Heart left ventricle (tissue), 16 donors: ENCODE results near the gene INTU. TPM values are rescaled to one million over a fixed set of nuclear protein-coding genes. Genes with fewer than 3 reads are reported as not detected.
"Not testable (repeated sequence)": the region's sequence is repeated elsewhere in the genome, so short reads cannot be mapped to it uniquely, and the experiment has no call there.

Experiments used
- ATAC-seq, 4 donors: fragments of 200-7000 bp; cut with Tn5 transposase; one replicate each; pipeline ENCODE4 v1.9.1; 2020 to 2022; ENCODE audit warnings: moderate library complexity in 4 of 4, mild to moderate bottlenecking in 3 of 4, moderate number of reproducible peaks in 1 of 4
- DNase-seq, 5 donors: peaks; one replicate each; pipeline ENCODE4 v3.0.0-alpha.2; 2020
- H3K27ac ChIP-seq, 12 donors: fragments of 200-600 bp; sonication (generic) in 4 of 12; one replicate each; pipeline versions ENCODE4 v1.5.0 to v1.8.0; 2016 to 2022; ENCODE audit warnings: mild to moderate bottlenecking in 2 of 12
- H3K27me3 ChIP-seq, 9 donors: fragments of 200-600 bp; sonication (generic) in 2 of 9; one replicate each; pipeline versions ENCODE4 v1.5.1 to v1.8.0; 2016 to 2022; ENCODE audit warnings: mild to moderate bottlenecking in 3 of 9
- H3K36me3 ChIP-seq, 9 donors: fragments of 200-600 bp; sonication (generic) in 2 of 9; one replicate each; pipeline versions ENCODE4 v1.5.0 to v1.8.0; 2018 to 2022; ENCODE audit warnings: mild to moderate bottlenecking in 2 of 9
- H3K4me1 ChIP-seq, 12 donors: fragments of 200-600 bp; sonication (generic) in 4 of 12; one replicate each; pipeline versions ENCODE4 v1.5.0 to v1.8.0; 2016 to 2022; ENCODE audit warnings: mild to moderate bottlenecking in 3 of 12
- H3K4me3 ChIP-seq, 12 donors: fragments of 200-600 bp; sonication (generic) in 4 of 12; one replicate each; pipeline versions ENCODE4 v1.5.0 to v1.8.0; 2017 to 2022; ENCODE audit warnings: mild to moderate bottlenecking in 9 of 12, moderate library complexity in 4 of 12
- H3K9me3 ChIP-seq, 12 donors: fragments of 200-600 bp; sonication (generic) in 4 of 12; one replicate each; pipeline versions ENCODE4 v1.5.0 to v1.8.0; 2016 to 2022; ENCODE audit warnings: mild to moderate bottlenecking in 1 of 12
- CTCF ChIP-seq, 12 donors: fragments of 200-600 bp; sonication (generic) in 4 of 12; IDR thresholded peaks; one replicate each; pipeline versions ENCODE4 v1.5.0 to v1.8.0; 2018 to 2022; ENCODE audit warnings: antibody characterized with exemption in 12 of 12, mild to moderate bottlenecking in 5 of 12
- POLR2A ChIP-seq, 2 donors: fragments of 450-650 bp; IDR thresholded peaks; one replicate each; pipeline ENCODE4 v1.6.1; 2017; ENCODE audit warnings: antibody characterized with exemption in 2 of 2, mild to moderate bottlenecking in 2 of 2, moderate library complexity in 2 of 2
- WGBS, 4 donors: extraction: QIAGEN DNeasy Blood & Tissue Kit in 2 of 4; methylation state at CpG; one replicate each; pipeline versions ENCODE4 v1.1.5 to v1.1.7; 2013 to 2018; 5-methylcytosine and 5-hydroxymethylcytosine counted together
- intact Hi-C, 10 donors: fragments of 100-400 bp; cut with DNase I; formaldehyde crosslinking; loops; one replicate each; pipeline versions ENCODE4 v1.11.1 to v1.14.2; 2022
- polyA plus RNA-seq, 2 donors: library from polyadenylated mRNA; stranded (reverse); fragments of 200-250 nt; gene quantifications; one replicate each; pipeline ENCODE4 v1.2.3, GENCODE V29; 2013
- total RNA-seq, 9 donors: library from RNA; depleted of rRNA in 2 of 9; stranded (reverse); fragments of >200 nt in 2 of 9; fragmentation: NEBNext Ultra II Directional in 3 of 9; extraction: Animal tissue kit (Norgen Biotek cat#: 25700) in 3 of 9; gene quantifications; one replicate each; pipeline versions ENCODE4 v1.1.0 to v1.2.4, GENCODE V29; 2016 to 2023
- donor health status: ischemic (EF 13 %, LVEDD 7.1; RV severe dilation, severe dysfunction).
- donor health status: healthy with polysubstance abuse.
- donor health status: DM: no; HTN: yes; CAD: no.
- donor health status: DM: no; HTN: no; CAD: no.
- donor health status: ischemic (EF 25% LVEDD 6.9; RV normal size, moderate dysfunction).
- donor health status: ischemic (EF 25% LVEDD 5.7; RV mildly dilated, moderate dysfunction).
- donor health status: healthy.
- donor health status: DM: yes; HTN: yes; CAD: no.
- donor health status: ischemic (EF 35%, LVEDD 5.7; RV mildly dilated, moderate dysfunction).
- donor health status: nonischemic (EF 11% LVEDD 7.7; RV severe dilation, severe dysfunction).
- donor health status: DM: yes; HTN: yes; CAD: no.
- donor health status: PGD.
- donor health status: ischemic (EF 29% LVEDD 5.4; RV normal size, mild dysfunction).
- donor health status: nonischemic (EF 23%, LVEDD 6.1; RV moderate dilation, normal function).

The INTU gene
- total and polyA plus RNA-seq, 11 donors, result 1.6 to 7.6 (median 3.7) TPM

GRCh38 chr4:127642169-127642568 lies 9.4 kb downstream of the INTU start:
- H3K27ac ChIP-seq, result no peak overlapping the region
- no peak for ATAC-seq
- H3K4me3 ChIP-seq, result peak overlapping the region in 3 of 12 donors; percentile 2 to 38 (median 37)
- no peak for TF ChIP-seq POLR2A (IDR thresholded peaks at IDR 0.05)
- no peak for TF ChIP-seq CTCF (IDR thresholded peaks at IDR 0.05)
- peaks cover 0 to 1% (median 0%) of the 10 kb centered on the region in 12 donors for H3K9me3 ChIP-seq
- peaks cover 0 to 16% (median 0%) of the 10 kb centered on the region in 12 donors for H3K4me1 ChIP-seq
- no peak for DNase-seq
- peaks cover 0 to 19% (median 7%) of the 10 kb centered on the region in 9 donors for H3K36me3 ChIP-seq
- H3K27me3 ChIP-seq, result no peaks in the 10 kb centered on the region
- intact Hi-C loops, result no loop called here

GRCh38 chr4:127643791-127644190 lies 11.0 kb downstream of the INTU start:
- TF ChIP-seq CTCF (IDR thresholded peaks at IDR 0.05) (no peak), POLR2A (IDR thresholded peaks at IDR 0.05) (no peak)
- ATAC-seq, result no peak
- no peak for DNase-seq
- 96 to 98% (median 96%) methylated on average over 4 of the region's 4 CpGs for WGBS, 4 donors
- Histone ChIP-seq H3K27ac (no peak overlapping the region), H3K4me3 (no peak overlapping the region), H3K36me3 (peaks cover 0 to 19% (median 7%) of the 10 kb centered on the region in 9 donors), H3K9me3 (peaks cover 0 to 4% (median 0%) of the 10 kb centered on the region in 12 donors), H3K27me3 (no peaks in the 10 kb centered on the region), H3K4me1 (peaks cover 0 to 16% (median 0%) of the 10 kb centered on the region in 12 donors)
- intact Hi-C loops, result no loop called here

- no peak for TF ChIP-seq POLR2A (IDR thresholded peaks at IDR 0.05)
- TF ChIP-seq CTCF (IDR thresholded peaks at IDR 0.05), result no peak
- H3K4me1 ChIP-seq, result peaks cover 0 to 3% (median 0%) of the 10 kb centered on the region in 12 donors
- no peaks in the 10 kb centered on the region for H3K27me3 ChIP-seq
- DNase-seq, result no peak
- intact Hi-C loops, result no loop called here
- H3K36me3 ChIP-seq, result peaks cover 0 to 21% (median 7%) of the 10 kb centered on the region in 9 donors
- WGBS, 4 donors, result 85 to 90% (median 87%) methylated on average over 3 of the region's 3 CpGs
- H3K4me3 ChIP-seq, result no peak overlapping the region
- H3K9me3 ChIP-seq, result peaks cover 0 to 4% (median 0%) of the 10 kb centered on the region in 12 donors
- H3K27ac ChIP-seq, result no peak overlapping the region
- no peak for ATAC-seq
Measured at GRCh38 chr4:127648061-127648460, 15.3 kb downstream of the INTU start.

- H3K4me3 ChIP-seq, ATAC-seq, DNase-seq, H3K27me3 ChIP-seq, H3K27ac ChIP-seq, intact Hi-C loops, H3K4me1 ChIP-seq, H3K9me3 ChIP-seq: not testable (repeated sequence)
- peaks cover 0 to 11% (median 0%) of the 10 kb centered on the region in 9 donors for H3K36me3 ChIP-seq
- WGBS, 4 donors, result 77 to 100% (median 95%) methylated on average over 3 to 12 of the region's 17 CpGs
Measured at GRCh38 chr4:127655590-127655989, 22.8 kb downstream of the INTU start.

- no peak for ATAC-seq
- no peaks in the 10 kb centered on the region for H3K9me3 ChIP-seq
Measured at GRCh38 chr4:127656047-127656680, 23.4 kb downstream of the INTU start.

More at GRCh38 chr4:127656047-127656680, 23.4 kb downstream of the INTU start:
- WGBS, 4 donors, result 81 to 94% (median 90%) methylated on average over 9 of the region's 9 CpGs
- Histone ChIP-seq H3K4me3 (no peak overlapping the region), H3K27me3 (no peaks in the 10 kb centered on the region), H3K27ac (no peak overlapping the region), H3K36me3 (peaks cover 0 to 11% (median 0%) of the 10 kb centered on the region in 9 donors), H3K4me1 (no peaks in the 10 kb centered on the region)
- intact Hi-C loops, result no loop called here
- TF ChIP-seq CTCF (IDR thresholded peaks at IDR 0.05), result no peak
- TF ChIP-seq POLR2A (IDR thresholded peaks at IDR 0.05), result no peak
- no peak for DNase-seq
